Activated CD4-positive, alpha-beta T cell treated with anti-CD3 and anti-CD28 coated beads, Interleukin-2, amount 10 ng/mL, durations not matched to agents 7 days and 5 days (primary cell): ENCODE data around the gene PJA2. TPM values are rescaled to one million over a fixed set of nuclear protein-coding genes. Genes with fewer than 3 reads are reported as not detected.
"Not testable (repeated sequence)": the region's sequence is repeated elsewhere in the genome, so short reads cannot be mapped to it uniquely, and the experiment has no call there.

ENCODE experiments used
- CTCF ChIA-PET: fragments of 350-600 bp; sonication (Branson Sonifier 250); formaldehyde crosslinking; loops from one replicate; lab custom pipeline; 2021; ENCODE audit warnings: antibody characterized with exemption; lab: Charles Lee
- POLR2A ChIA-PET: fragments of 350-600 bp; sonication (Branson Sonifier 250); formaldehyde crosslinking; loops from one replicate; lab custom pipeline; 2021; ENCODE audit warnings: antibody characterized with exemption; lab: Charles Lee
- DNase-seq: peaks from one replicate; pipeline ENCODE4 v3.0.0-alpha.2; 2020
- H3K27ac Mint-ChIP-seq: one replicate; pipeline ENCODE4 v1.8.0; 2021; ENCODE audit warnings: mild to moderate bottlenecking, moderate library complexity, mixed read lengths
- H3K27me3 Mint-ChIP-seq: one replicate; pipeline ENCODE4 v1.8.0; 2021; ENCODE audit warnings: mixed read lengths
- H3K36me3 Mint-ChIP-seq: one replicate; pipeline ENCODE4 v1.8.0; 2021; ENCODE audit warnings: low read depth, mixed read lengths
- H3K4me1 Mint-ChIP-seq: one replicate; pipeline ENCODE4 v1.8.0; 2021; ENCODE audit warnings: mixed read lengths
- H3K4me3 Mint-ChIP-seq: one replicate; pipeline ENCODE4 v1.8.0; 2021; ENCODE audit warnings: mild to moderate bottlenecking, moderate library complexity, mixed read lengths
- H3K9me3 Mint-ChIP-seq: one replicate; pipeline ENCODE4 v1.8.0; 2021; ENCODE audit warnings: mixed read lengths
- total RNA-seq, 2 experiments: library from RNA; stranded (reverse); gene quantifications; one replicate each; pipeline ENCODE4 v1.2.3, GENCODE V29; 2021

The PJA2 gene
- total RNA-seq, 2 experiments from 2014 or later, result 51.7 to 58.7 TPM

- POLR2A ChIA-PET, result no interaction called here
- no peaks in the 10 kb centered on the region for H3K9me3 Mint-ChIP-seq
- no peak overlapping the region for H3K27ac Mint-ChIP-seq
Measured at GRCh38 chr5:109309326-109310063, 100.3 kb downstream of the PJA2 start.

GRCh38 chr5:109307951-109308350, 101.8 kb downstream of the PJA2 start:
- H3K4me1 Mint-ChIP-seq, result no peaks in the 10 kb centered on the region
- H3K27me3 Mint-ChIP-seq, result no peaks in the 10 kb centered on the region
- no peak overlapping the region for H3K27ac Mint-ChIP-seq
- ChIA-PET CTCF (interaction anchor here (0.8 kb wide), 1 partner anchor 8 kb away, joined by 3 read pairs; no protein-coding TSS in a partner anchor), POLR2A (no interaction called here)
- H3K9me3 Mint-ChIP-seq, result no peaks in the 10 kb centered on the region
- H3K36me3 Mint-ChIP-seq, result no peaks in the 10 kb centered on the region
- no peak for DNase-seq
- no peak overlapping the region for H3K4me3 Mint-ChIP-seq

More at GRCh38 chr5:109309326-109310063, 100.3 kb downstream of the PJA2 start:
- no peaks in the 10 kb centered on the region for H3K4me1 Mint-ChIP-seq
- no peak overlapping the region for H3K4me3 Mint-ChIP-seq
- no peaks in the 10 kb centered on the region for H3K27me3 Mint-ChIP-seq
- CTCF ChIA-PET, result no interaction called here
- no peaks in the 10 kb centered on the region for H3K36me3 Mint-ChIP-seq
- no peak for DNase-seq

- no peak for DNase-seq
- Mint-ChIP-seq H3K27me3 (no peaks in the 10 kb centered on the region), H3K36me3 (no peaks in the 10 kb centered on the region), H3K9me3 (no peaks in the 10 kb centered on the region), H3K4me3 (no peak overlapping the region), H3K4me1 (no peaks in the 10 kb centered on the region), H3K27ac (no peak overlapping the region)
- ChIA-PET CTCF (interaction anchor here (0.8 kb wide), 1 partner anchor 8 kb away, joined by 3 read pairs; no protein-coding TSS in a partner anchor), POLR2A (no interaction called here)
Measured at GRCh38 chr5:109307456-109307855, 102.3 kb downstream of the PJA2 start.

GRCh38 chr5:109305352-109305751, 104.4 kb downstream of the PJA2 start:
- no peaks in the 10 kb centered on the region for H3K36me3 Mint-ChIP-seq
- ChIA-PET CTCF (no interaction called here), POLR2A (no interaction called here)
- H3K9me3 Mint-ChIP-seq, result no peaks in the 10 kb centered on the region
- H3K27me3 Mint-ChIP-seq, result no peaks in the 10 kb centered on the region
- H3K27ac Mint-ChIP-seq, result no peak overlapping the region
- H3K4me3 Mint-ChIP-seq, result no peak overlapping the region
- no peaks in the 10 kb centered on the region for H3K4me1 Mint-ChIP-seq
- no peak for DNase-seq

- Mint-ChIP-seq H3K9me3 (no peaks in the 10 kb centered on the region), H3K36me3 (no peaks in the 10 kb centered on the region), H3K27ac (no peak overlapping the region), H3K4me3 (no peak overlapping the region), H3K4me1 (no peaks in the 10 kb centered on the region), H3K27me3 (no peaks in the 10 kb centered on the region)
- no peak for DNase-seq
- ChIA-PET CTCF (no interaction called here), POLR2A (no interaction called here)
Measured at GRCh38 chr5:109304309-109304708, 105.5 kb downstream of the PJA2 start.

GRCh38 chr5:109300367-109300766, 109.4 kb downstream of the PJA2 start:
- no peak for DNase-seq
- Mint-ChIP-seq H3K27me3 (no peaks in the 10 kb centered on the region), H3K4me3 (no peak overlapping the region), H3K36me3 (no peaks in the 10 kb centered on the region), H3K4me1 (no peaks in the 10 kb centered on the region), H3K9me3 (no peaks in the 10 kb centered on the region), H3K27ac (no peak overlapping the region)
- POLR2A ChIA-PET, result no interaction called here
- CTCF ChIA-PET, result interaction anchor here (1.0 kb wide), 1 partner anchor 35 kb away, joined by 3 read pairs; no protein-coding TSS in a partner anchor

- DNase-seq, result no peak
- Mint-ChIP-seq H3K9me3 (peaks cover 3% of the 10 kb centered on the region), H3K27ac (no peak overlapping the region), H3K4me1 (no peaks in the 10 kb centered on the region), H3K36me3 (no peaks in the 10 kb centered on the region), H3K4me3 (no peak overlapping the region), H3K27me3 (no peaks in the 10 kb centered on the region)
- ChIA-PET CTCF (no interaction called here), POLR2A (no interaction called here)
Measured at GRCh38 chr5:109299557-109299956, 110.2 kb downstream of the PJA2 start.

GRCh38 chr5:109298794-109299193, 111.0 kb downstream of the PJA2 start:
- no peak for DNase-seq
- ChIA-PET POLR2A (interaction anchor here (0.6 kb wide), 1 partner anchor 1015 kb away, joined by 3 read pairs; no protein-coding TSS in a partner anchor), CTCF (no interaction called here)
- H3K27ac Mint-ChIP-seq, result no peak overlapping the region
- no peaks in the 10 kb centered on the region for H3K36me3 Mint-ChIP-seq
- H3K27me3 Mint-ChIP-seq, result no peaks in the 10 kb centered on the region
- peaks cover 6% of the 10 kb centered on the region for H3K9me3 Mint-ChIP-seq
- H3K4me1 Mint-ChIP-seq, result no peaks in the 10 kb centered on the region
- H3K4me3 Mint-ChIP-seq, result no peak overlapping the region

- DNase-seq, result no peak
- Mint-ChIP-seq H3K4me1 (no peaks in the 10 kb centered on the region), H3K27me3 (no peaks in the 10 kb centered on the region), H3K9me3 (peaks cover 9% of the 10 kb centered on the region), H3K4me3 (no peak overlapping the region), H3K27ac (no peak overlapping the region), H3K36me3 (no peaks in the 10 kb centered on the region)
- ChIA-PET POLR2A (no interaction called here), CTCF (no interaction called here)
Measured at GRCh38 chr5:109297900-109298299, 111.9 kb downstream of the PJA2 start.

GRCh38 chr5:109291090-109291489, 118.7 kb downstream of the PJA2 start:
- POLR2A ChIA-PET, result no interaction called here
- Mint-ChIP-seq H3K27ac (no peak overlapping the region), H3K4me1 (no peaks in the 10 kb centered on the region), H3K27me3 (no peaks in the 10 kb centered on the region), H3K9me3 (peaks cover 23% of the 10 kb centered on the region), H3K4me3 (no peak overlapping the region), H3K36me3 (no peaks in the 10 kb centered on the region)
- DNase-seq, result no peak
- CTCF ChIA-PET, result interaction anchor here (0.6 kb wide), 1 partner anchor 182 kb away, joined by 4 read pairs; no protein-coding TSS in a partner anchor

- no peak for DNase-seq
- ChIA-PET POLR2A (no interaction called here), CTCF (no interaction called here)
- no peak overlapping the region for H3K27ac Mint-ChIP-seq
- H3K4me3 Mint-ChIP-seq, result no peak overlapping the region
- H3K4me1 Mint-ChIP-seq, result no peaks in the 10 kb centered on the region
- H3K9me3 Mint-ChIP-seq, result peaks cover 31% of the 10 kb centered on the region
- H3K27me3 Mint-ChIP-seq, result no peaks in the 10 kb centered on the region
- no peaks in the 10 kb centered on the region for H3K36me3 Mint-ChIP-seq
Measured at GRCh38 chr5:109290231-109290630, 119.5 kb downstream of the PJA2 start.

GRCh38 chr5:109286628-109287027, 123.1 kb downstream of the PJA2 start:
- POLR2A ChIA-PET, H3K36me3 Mint-ChIP-seq, DNase-seq, H3K27ac Mint-ChIP-seq, CTCF ChIA-PET, H3K27me3 Mint-ChIP-seq, H3K4me1 Mint-ChIP-seq, H3K4me3 Mint-ChIP-seq: not testable (repeated sequence)
- H3K9me3 Mint-ChIP-seq, result peaks cover 26% of the 10 kb centered on the region
